K562 (cell line): ENCODE results near the gene ARL6IP6. TPM values are rescaled to one million over a fixed set of nuclear protein-coding genes. Genes with fewer than 3 reads are reported as not detected.

Source experiments
- BACH1 ChIP-seq: fragments of 200-800 bp; sonication (Bioruptor generic); IDR thresholded peaks from 2 replicates; pipeline ENCODE4 v1.6.1; 2016; ENCODE audit warnings: missing genetic modification characterization, missing compliant biosample characterization
- CHD1 ChIP-seq: fragments of 200-600 bp; sonication (generic); IDR thresholded peaks from one replicate; pipeline ENCODE4 v1.6.1; 2012; ENCODE audit warnings: mild to moderate bottlenecking, moderate library complexity, low read length, inconsistent platforms
- CXXC5 ChIP-seq: fragments of 250-450 bp; sonication (Bioruptor Pico); IDR thresholded peaks from 2 replicates; pipeline ENCODE4 v1.8.0; 2022; ENCODE audit warnings: inconsistent platforms, mild to moderate bottlenecking, moderate library complexity
- ELF4 ChIP-seq: fragments of 450-650 bp; formaldehyde crosslinking; IDR thresholded peaks from 2 replicates; pipeline ENCODE4 v1.4.0; 2022; ENCODE audit warnings: missing genetic modification characterization
- FIP1L1 ChIP-seq: fragments of 200-400 bp; formaldehyde crosslinking; IDR thresholded peaks from 2 replicates; pipeline ENCODE4 v1.6.1; 2018; ENCODE audit warnings: mild to moderate bottlenecking, low read depth, low read length; ENCODE audit not compliant: poor library complexity, severe bottlenecking
- GATAD2A ChIP-seq: fragments of 450-650 bp; IDR thresholded peaks from 2 replicates; pipeline ENCODE4 v1.6.1; 2017
- L3MBTL2 ChIP-seq: fragments of 450-650 bp; IDR thresholded peaks from 2 replicates; pipeline ENCODE4 v1.6.1; 2016; ENCODE audit warnings: mild to moderate bottlenecking, moderate library complexity
- MXI1 ChIP-seq: IDR thresholded peaks from 2 replicates; pipeline ENCODE4 v1.6.1; 2011; ENCODE audit warnings: low read depth, mild to moderate bottlenecking, improper control_type of control experiment, low read length
- NFRKB ChIP-seq: fragments of 450-650 bp; IDR thresholded peaks from 2 replicates; pipeline ENCODE4 v1.6.1; 2016; ENCODE audit warnings: low read depth
- NRF1 ChIP-seq, 2 experiments: fragments of 450-650 bp; IDR thresholded peaks in 1 of 2; conservative IDR thresholded peaks in 1 of 2; 2 replicates each; pipeline ENCODE4 v1.6.1; 2014; ENCODE audit warnings: mild to moderate bottlenecking in 2 of 2
- PHF20 ChIP-seq: fragments of 450-650 bp; IDR thresholded peaks from 2 replicates; pipeline ENCODE4 v1.6.1; 2018; ENCODE audit not compliant: partially characterized antibody
- SMARCA4 ChIP-seq: fragments of 450-650 bp; IDR thresholded peaks from 2 replicates; pipeline ENCODE4 v1.6.1; 2016
- SREBF1 ChIP-seq: fragments of 150-350 bp; IDR thresholded peaks from 2 replicates; pipeline ENCODE4 v1.6.1; 2014; ENCODE audit warnings: antibody characterized with exemption, low read depth, low read length, borderline replicate concordance
- SRF ChIP-seq, 2 experiments: fragments of 250-450, 450-650 bp in 1 of 2; sonication (Bioruptor Pico) in 1 of 2; sonication (generic) in 1 of 2; formaldehyde crosslinking; IDR thresholded peaks; 2 replicates each; pipeline versions ENCODE4 v1.5.0 to v1.5.1; 2020 to 2022; ENCODE audit warnings: mild to moderate bottlenecking in 1 of 2, missing genetic modification reagents in 1 of 2
- ZNF165 ChIP-seq: fragments of 250-450 bp; sonication (Bioruptor Pico); IDR thresholded peaks from 2 replicates; pipeline ENCODE4 v1.4.0; 2020; ENCODE audit warnings: borderline replicate concordance
- ZNF184 ChIP-seq: sonication (generic); formaldehyde crosslinking; IDR thresholded peaks from 2 replicates; pipeline ENCODE4 v1.5.0; 2020; ENCODE audit warnings: missing genetic modification reagents
- ZNF707 ChIP-seq: fragments of 250-450 bp; sonication (Bioruptor Pico); conservative IDR thresholded peaks from 2 replicates; pipeline ENCODE4 v1.8.0; 2022; ENCODE audit warnings: inconsistent platforms, mild to moderate bottlenecking, moderate library complexity
- polyA plus RNA-seq, 8 experiments: library from polyadenylated mRNA; depleted of rRNA in 4 of 8; stranded (reverse) in 5 of 8; unstranded in 3 of 8; fragments of >200 nt; fragmentation: Nextera tagmentation in 2 of 8; fragmentation: Illumina TruSeq in 1 of 8; extraction: Ambion mirVana in 2 of 8; extraction: Trizol in 1 of 8; gene quantifications; 2 replicates each; pipeline versions ENCODE4 v1.2.1 to v1.2.3, GENCODE V29; 2011 to 2014; ENCODE audit warnings: inconsistent platforms in 1 of 8, missing spikeins in 1 of 8
- total RNA-seq, 7 experiments: library from RNA; depleted of rRNA in 6 of 7; stranded (reverse); fragments of >200 nt in 6 of 7; fragmentation: Illumina TruSeq in 2 of 7; extraction: Trizol in 2 of 7; gene quantifications; 2 replicates each; pipeline versions ENCODE4 v1.2.1 to v1.2.3, GENCODE V29; 2011 to 2021; ENCODE audit warnings: low replicate concordance in 1 of 7
- TF ChIP-seq, protein P1 (sequence below): sonication (generic); formaldehyde crosslinking; IDR thresholded peaks from 2 replicates; pipeline ENCODE4 v1.8.1; 2022; ENCODE audit warnings: missing genetic modification reagents
- TF ChIP-seq, protein P2 (sequence below), 2 experiments: fragments of 450-650 bp in 1 of 2; sonication (generic) in 1 of 2; formaldehyde crosslinking in 1 of 2; IDR thresholded peaks; 2 replicates each; pipeline versions ENCODE4 v1.7.1 to v1.9.0; 2016 to 2022; ENCODE audit warnings: inconsistent platforms in 1 of 2, mild to moderate bottlenecking in 1 of 2, missing genetic modification reagents in 1 of 2

ARL6IP6 gene
- total and polyA plus RNA-seq, 9 of the 15 experiments (the other 6 are each of a cell fraction or from before 2014, with no cell fraction given): 19.2 to 98.5 (median 36.2) TPM

DNA sequence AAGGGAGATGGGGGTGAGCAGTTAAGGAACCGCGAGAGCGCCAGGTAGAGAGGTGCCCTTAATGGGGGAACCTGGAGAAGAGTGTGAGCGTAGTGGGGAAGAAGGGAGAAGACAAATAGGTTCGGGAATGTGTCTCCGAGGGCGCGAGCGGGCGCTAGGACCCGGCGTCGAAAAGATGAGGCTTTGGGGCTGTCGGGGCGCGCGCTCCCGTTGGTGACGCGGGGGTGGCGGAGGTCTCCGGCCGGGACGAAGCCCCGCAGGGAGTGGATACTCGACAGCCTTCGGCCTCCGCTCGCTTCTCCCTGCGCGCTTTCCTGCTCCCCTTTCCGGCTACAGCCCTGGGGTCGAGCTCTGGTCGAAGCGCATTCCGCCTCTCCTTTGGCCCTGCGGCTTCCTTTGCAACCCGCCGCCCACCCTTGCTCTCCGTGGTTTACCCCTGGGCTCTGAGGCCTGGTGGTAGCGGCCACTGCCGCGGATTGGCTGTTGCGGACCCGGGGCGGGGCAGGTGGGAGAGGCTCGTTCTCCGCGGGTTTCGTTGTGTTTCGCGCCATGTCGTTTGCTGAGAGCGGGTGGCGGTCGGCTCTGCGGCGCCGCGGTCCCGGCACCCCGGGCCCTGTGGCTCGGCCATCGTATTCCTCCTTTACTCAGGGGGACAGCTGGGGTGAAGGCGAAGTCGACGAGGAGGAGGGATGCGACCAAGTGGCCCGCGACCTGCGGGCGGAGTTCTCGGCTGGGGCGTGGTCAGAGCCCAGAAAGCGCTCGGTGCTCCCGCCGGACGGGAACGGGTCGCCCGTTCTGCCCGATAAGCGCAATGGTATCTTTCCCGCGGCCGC lies at the start of gene ARL6IP6 (continued):
- peak; percentile 59 for TF ChIP-seq PHF20
- peak; percentile 89 for TF ChIP-seq ELF4
- TF ChIP-seq ZNF707 (CRISPR knock-in tag): no peak
- TF ChIP-seq SRF (CRISPR knock-in tag; IDR thresholded peaks at IDR 0.05): peak in 1 of 2 experiments; percentile 2; a peak in 2 of 4 replicates
- peak; percentile 71 for TF ChIP-seq SMARCA4
- TF ChIP-seq, protein P1, sequence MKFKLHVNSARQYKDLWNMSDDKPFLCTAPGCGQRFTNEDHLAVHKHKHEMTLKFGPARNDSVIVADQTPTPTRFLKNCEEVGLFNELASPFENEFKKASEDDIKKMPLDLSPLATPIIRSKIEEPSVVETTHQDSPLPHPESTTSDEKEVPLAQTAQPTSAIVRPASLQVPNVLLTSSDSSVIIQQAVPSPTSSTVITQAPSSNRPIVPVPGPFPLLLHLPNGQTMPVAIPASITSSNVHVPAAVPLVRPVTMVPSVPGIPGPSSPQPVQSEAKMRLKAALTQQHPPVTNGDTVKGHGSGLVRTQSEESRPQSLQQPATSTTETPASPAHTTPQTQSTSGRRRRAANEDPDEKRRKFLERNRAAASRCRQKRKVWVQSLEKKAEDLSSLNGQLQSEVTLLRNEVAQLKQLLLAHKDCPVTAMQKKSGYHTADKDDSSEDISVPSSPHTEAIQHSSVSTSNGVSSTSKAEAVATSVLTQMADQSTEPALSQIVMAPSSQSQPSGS (CRISPR knock-in tag): no peak
- TF ChIP-seq ZNF184 (CRISPR knock-in tag): no peak
- no peak for TF ChIP-seq BACH1 (tag)
- no peak for TF ChIP-seq ZNF165 (CRISPR knock-in tag)
- peak; percentile 84 for TF ChIP-seq FIP1L1
- TF ChIP-seq SREBF1: peak; percentile 23; the same call in 1 of the 2 replicates
- peak; percentile 78 for TF ChIP-seq CHD1
- TF ChIP-seq GATAD2A: peak; percentile 69
- TF ChIP-seq NFRKB: peak; percentile 74
- no peak for TF ChIP-seq MXI1
- peak; percentile 76 for TF ChIP-seq L3MBTL2
- peak; percentile 31 to 42 for TF ChIP-seq NRF1 (conservative IDR thresholded peaks at IDR 0.05 in 1 of 2, IDR thresholded peaks at IDR 0.05 in 1 of 2)
- peak; percentile 87 for TF ChIP-seq CXXC5 (CRISPR knock-in tag)
- TF ChIP-seq, protein P2, sequence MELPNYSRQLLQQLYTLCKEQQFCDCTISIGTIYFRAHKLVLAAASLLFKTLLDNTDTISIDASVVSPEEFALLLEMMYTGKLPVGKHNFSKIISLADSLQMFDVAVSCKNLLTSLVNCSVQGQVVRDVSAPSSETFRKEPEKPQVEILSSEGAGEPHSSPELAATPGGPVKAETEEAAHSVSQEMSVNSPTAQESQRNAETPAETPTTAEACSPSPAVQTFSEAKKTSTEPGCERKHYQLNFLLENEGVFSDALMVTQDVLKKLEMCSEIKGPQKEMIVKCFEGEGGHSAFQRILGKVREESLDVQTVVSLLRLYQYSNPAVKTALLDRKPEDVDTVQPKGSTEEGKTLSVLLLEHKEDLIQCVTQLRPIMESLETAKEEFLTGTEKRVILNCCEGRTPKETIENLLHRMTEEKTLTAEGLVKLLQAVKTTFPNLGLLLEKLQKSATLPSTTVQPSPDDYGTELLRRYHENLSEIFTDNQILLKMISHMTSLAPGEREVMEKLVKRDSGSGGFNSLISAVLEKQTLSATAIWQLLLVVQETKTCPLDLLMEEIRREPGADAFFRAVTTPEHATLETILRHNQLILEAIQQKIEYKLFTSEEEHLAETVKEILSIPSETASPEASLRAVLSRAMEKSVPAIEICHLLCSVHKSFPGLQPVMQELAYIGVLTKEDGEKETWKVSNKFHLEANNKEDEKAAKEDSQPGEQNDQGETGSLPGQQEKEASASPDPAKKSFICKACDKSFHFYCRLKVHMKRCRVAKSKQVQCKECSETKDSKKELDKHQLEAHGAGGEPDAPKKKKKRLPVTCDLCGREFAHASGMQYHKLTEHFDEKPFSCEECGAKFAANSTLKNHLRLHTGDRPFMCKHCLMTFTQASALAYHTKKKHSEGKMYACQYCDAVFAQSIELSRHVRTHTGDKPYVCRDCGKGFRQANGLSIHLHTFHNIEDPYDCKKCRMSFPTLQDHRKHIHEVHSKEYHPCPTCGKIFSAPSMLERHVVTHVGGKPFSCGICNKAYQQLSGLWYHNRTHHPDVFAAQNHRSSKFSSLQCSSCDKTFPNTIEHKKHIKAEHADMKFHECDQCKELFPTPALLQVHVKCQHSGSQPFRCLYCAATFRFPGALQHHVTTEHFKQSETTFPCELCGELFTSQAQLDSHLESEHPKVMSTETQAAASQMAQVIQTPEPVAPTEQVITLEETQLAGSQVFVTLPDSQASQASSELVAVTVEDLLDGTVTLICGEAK (IDR thresholded peaks at IDR 0.05): peak; percentile 71
- TF ChIP-seq, protein P2 (CRISPR knock-in tag; IDR thresholded peaks at IDR 0.05): no peak
